ENCODE results near the gene SBNO1.

Gene SBNO1

DNA sequence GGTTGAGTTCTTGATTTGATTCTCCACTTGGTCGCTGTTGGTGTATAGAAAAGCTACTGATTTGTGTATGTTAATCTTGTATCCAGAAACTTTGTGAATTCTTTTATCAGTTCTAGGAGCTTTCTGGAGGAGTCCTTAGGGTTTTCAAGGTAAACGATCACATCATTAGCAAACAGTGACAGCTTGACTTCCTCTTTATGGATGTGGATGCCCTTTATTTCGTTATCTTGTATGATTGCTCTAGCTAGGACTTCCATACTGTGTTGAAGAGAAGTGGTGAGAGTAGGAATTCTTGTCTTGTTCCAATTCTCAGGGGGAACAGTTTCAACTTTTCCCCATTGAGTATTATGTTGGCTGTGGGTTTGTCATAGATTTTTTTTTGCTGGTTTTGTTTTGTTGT, 119.0 kb downstream of the SBNO1 start:
- DNase-seq = no peak

- DNase-seq = no peak
Observed at GRCh38 chr12:123243671-123244262, 120.9 kb downstream of the SBNO1 start.

- peak; percentile 24 to 55 (median 39) for DNase-seq
Observed at GRCh38 chr12:123242116-123242904, 122.3 kb downstream of the SBNO1 start.
